K562 (cell line): ENCODE data around the gene NQO2. TPM values are rescaled to one million over a fixed set of nuclear protein-coding genes. Genes with fewer than 3 reads are reported as not detected.

Experiments used
- ATAC-seq: fragments of 200-7000 bp; cut with Tn5 transposase; 3 replicates; pipeline ENCODE4 v1.9.1; 2020; ENCODE audit warnings: moderate library complexity
- BruUV-seq: library from RNA; stranded (reverse); fragments of 400-500 nt; replicated peaks from 2 replicates; lab custom pipeline; 2021; lab: Mats Ljungman, UMichigan
- CTCF ChIA-PET: fragments of 300-600 bp; formaldehyde crosslinking; extraction: SDS; loops from one replicate; lab custom pipeline; 2021; ENCODE audit warnings: low intra/inter-chr PET ratio; lab: Yijun Ruan, JAX
- POLR2A ChIA-PET: fragments of 300-600, 350-650 bp; sonication (Branson Sonifier 250); formaldehyde crosslinking; extraction: SDS; loops from one replicate; lab custom pipeline; 2021; ENCODE audit warnings: antibody characterized with exemption, inconsistent platforms; lab: Yijun Ruan, JAX
- DNase-seq, 4 experiments: peaks; one replicate each; pipeline versions ENCODE4 v3.0.0 to v3.0.0-alpha.2; 2011 to 2018; ENCODE audit warnings: low spot score in 3 of 4, mixed read lengths in 3 of 4; ENCODE audit errors: extremely low read depth in 1 of 4
- FAIRE-seq: peaks from 2 replicates; lab custom pipeline; 2011; peaks lifted over from hg19 to GRCh38; lab: Jason Lieb, UNC
- H2AFZ ChIP-seq: 2 replicates; pipeline ENCODE4 v1.6.0; 2011; ENCODE audit warnings: low read depth, low read length, control low read depth, inconsistent platforms
- H3K27ac ChIP-seq: fragments of 200-600 bp; 3 replicates; pipeline ENCODE4 v1.8.0; 2011; ENCODE audit warnings: low read depth, mild to moderate bottlenecking, control low read depth, inconsistent platforms, low read length, moderate library complexity, mixed read lengths; ENCODE audit errors: extremely low read depth
- H3K27me3 ChIP-seq, 2 experiments: fragments of 300-600 bp in 1 of 2; 2 replicates in 1 of 2; 3 replicates in 1 of 2; pipeline versions ENCODE4 v1.6.0 to v1.8.0; 2011; ENCODE audit warnings: inconsistent platforms in 2 of 2, low read length in 2 of 2, mild to moderate bottlenecking in 1 of 2, mixed read lengths in 1 of 2, moderate library complexity in 1 of 2; ENCODE audit not compliant: control insufficient read depth in 2 of 2, insufficient read depth in 2 of 2
- H3K36me3 ChIP-seq: fragments of 300-600 bp; 3 replicates; pipeline ENCODE4 v1.8.0; 2011; ENCODE audit warnings: mild to moderate bottlenecking, low read length, inconsistent platforms; ENCODE audit not compliant: control insufficient read depth, insufficient read depth
- H3K4me1 ChIP-seq, 2 experiments: fragments of 200-600 bp in 1 of 2; replicated peaks in 1 of 2; 2 replicates in 1 of 2; 3 replicates in 1 of 2; pipeline versions ENCODE4 v1.5.1 to v1.8.0; 2011; ENCODE audit warnings: inconsistent platforms in 2 of 2, low read length in 2 of 2, mild to moderate bottlenecking in 1 of 2, mixed read lengths in 1 of 2, moderate library complexity in 1 of 2; ENCODE audit not compliant: control insufficient read depth in 2 of 2, insufficient read depth in 2 of 2
- H3K4me2 ChIP-seq: 2 replicates; pipeline ENCODE4 v1.6.1; 2011; ENCODE audit warnings: low read length, control low read depth, inconsistent platforms, mixed read lengths; ENCODE audit not compliant: insufficient read depth
- H3K4me3 ChIP-seq: fragments of 200-600 bp; sonication (generic), shearing (Covaris generic); 2 replicates; pipeline ENCODE4 v1.5.1; 2016; ENCODE audit warnings: control low read depth, inconsistent platforms
- H3K79me2 ChIP-seq: fragments of 200-600 bp; 3 replicates; pipeline ENCODE4 v1.8.0; 2011; ENCODE audit warnings: low read length, inconsistent platforms; ENCODE audit not compliant: control insufficient read depth, insufficient read depth
- H3K9ac ChIP-seq, 2 experiments: 2 replicates each; pipeline versions ENCODE4 v1.6.0 to v1.6.1; 2011; ENCODE audit warnings: low read depth in 2 of 2, low read length in 2 of 2, control low read depth in 1 of 2, inconsistent platforms in 1 of 2, mild to moderate bottlenecking in 1 of 2, mixed read lengths in 1 of 2; ENCODE audit not compliant: insufficient read depth in 1 of 2
- H3K9me1 ChIP-seq: one replicate; pipeline ENCODE4 v1.6.0; 2011; ENCODE audit warnings: inconsistent platforms, mild to moderate bottlenecking, low read length, moderate library complexity; ENCODE audit not compliant: control insufficient read depth, insufficient read depth
- H3K9me3 ChIP-seq: replicated peaks from 2 replicates; pipeline ENCODE4 v1.5.1; 2011; ENCODE audit warnings: low read depth, low read length, inconsistent platforms; ENCODE audit not compliant: control insufficient read depth, insufficient read depth
- H4K20me1 ChIP-seq: replicated peaks from 2 replicates; pipeline ENCODE4 v1.6.1; 2011; ENCODE audit warnings: low read length, inconsistent platforms, mixed read lengths; ENCODE audit not compliant: control insufficient read depth, insufficient read depth
- DACH1 ChIP-seq: fragments of 450-650 bp; IDR thresholded peaks from 2 replicates; pipeline ENCODE4 v1.6.1; 2018; ENCODE audit not compliant: partially characterized antibody
- FOXK2 ChIP-seq, 2 experiments: fragments of 450-650 bp; IDR thresholded peaks in 1 of 2; conservative IDR thresholded peaks in 1 of 2; 2 replicates each; pipeline ENCODE4 v1.6.1; 2016; ENCODE audit warnings: low read depth in 2 of 2, mild to moderate bottlenecking in 1 of 2
- HNRNPUL1 ChIP-seq: fragments of 200-400 bp; formaldehyde crosslinking; IDR thresholded peaks from 2 replicates; pipeline ENCODE4 v1.6.1; 2017; ENCODE audit warnings: low read length
- POLR3A ChIP-seq: IDR thresholded peaks from 2 replicates; pipeline ENCODE4 v1.6.1; 2011; ENCODE audit warnings: borderline replicate concordance, mild to moderate bottlenecking, moderate library complexity; ENCODE audit not compliant: insufficient read length, insufficient read depth; ENCODE audit errors: extremely low read depth
- RCOR1 ChIP-seq, 2 experiments: IDR thresholded peaks; 2 replicates each; pipeline ENCODE4 v1.6.1; 2012; ENCODE audit warnings: low read depth in 2 of 2, low read length in 2 of 2, borderline replicate concordance in 1 of 2, improper control_type of control experiment in 1 of 2
- ZNF146 ChIP-seq: IDR thresholded peaks from one replicate; pipeline ENCODE4 v1.6.1; 2018; ENCODE audit warnings: missing compliant biosample characterization; ENCODE audit not compliant: unreplicated experiment
- ZZZ3 ChIP-seq: fragments of 450-650 bp; IDR thresholded peaks from 2 replicates; pipeline ENCODE4 v1.6.1; 2016; ENCODE audit warnings: antibody characterized with exemption, mild to moderate bottlenecking, moderate library complexity
- WGBS: fragments of 100-300 bp; shearing (Covaris generic); methylation state at CpG from one replicate; pipeline ENCODE4 v1.1.6; 2016; ENCODE audit warnings: low coverage, mixed read lengths; ENCODE audit not compliant: insufficient coverage; ENCODE audit errors: missing lambda C conversion rate; 5-methylcytosine and 5-hydroxymethylcytosine counted together
- in situ Hi-C: fragments of 300-500 bp; cut with MboI; formaldehyde crosslinking; loops from 4 replicates; pipeline ENCODE4 v1.15.0; 2018; ENCODE audit warnings: inconsistent platforms, mixed read lengths
- intact Hi-C: fragments of 100-400 bp; cut with micrococcal nuclease; formaldehyde crosslinking; loops from 2 replicates; pipeline ENCODE4 v1.14.2; 2022
- polyA plus RNA-seq, 8 experiments: library from polyadenylated mRNA; depleted of rRNA in 4 of 8; stranded (reverse) in 5 of 8; unstranded in 3 of 8; fragments of >200 nt; fragmentation: Nextera tagmentation in 2 of 8; fragmentation: Illumina TruSeq in 1 of 8; extraction: Ambion mirVana in 2 of 8; extraction: Trizol in 1 of 8; gene quantifications; 2 replicates each; pipeline versions ENCODE4 v1.2.1 to v1.2.3, GENCODE V29; 2011 to 2014; ENCODE audit warnings: inconsistent platforms in 1 of 8, missing spikeins in 1 of 8
- total RNA-seq, 7 experiments: library from RNA; depleted of rRNA in 6 of 7; stranded (reverse); fragments of >200 nt in 6 of 7; fragmentation: Illumina TruSeq in 2 of 7; extraction: Trizol in 2 of 7; gene quantifications; 2 replicates each; pipeline versions ENCODE4 v1.2.1 to v1.2.3, GENCODE V29; 2011 to 2021; ENCODE audit warnings: low replicate concordance in 1 of 7
- TF ChIP-seq, protein P1 (sequence below), 2 experiments: IDR thresholded peaks; 2 replicates each; pipeline ENCODE4 v1.6.1; 2011; ENCODE audit warnings: borderline replicate concordance in 1 of 2, control low read depth in 1 of 2, low read depth in 1 of 2, low read length in 1 of 2, mild to moderate bottlenecking in 1 of 2, mixed read lengths in 1 of 2, moderate library complexity in 1 of 2; ENCODE audit not compliant: insufficient read depth in 1 of 2, insufficient read length in 1 of 2, poor library complexity in 1 of 2, severe bottlenecking in 1 of 2; ENCODE audit errors: extremely low read depth in 1 of 2
- TF ChIP-seq, protein P2 (sequence below), 2 experiments: fragments of 450-650 bp; IDR thresholded peaks; 2 replicates each; pipeline ENCODE4 v1.6.1; 2016; ENCODE audit warnings: mild to moderate bottlenecking in 2 of 2, borderline replicate concordance in 1 of 2, low read depth in 1 of 2, moderate library complexity in 1 of 2

NQO2 gene
- total and polyA plus RNA-seq, 9 of the 15 experiments (the other 6 are each of a cell fraction or from before 2014, with no cell fraction given): 54.6 to 214 (median 116) TPM

DNA sequence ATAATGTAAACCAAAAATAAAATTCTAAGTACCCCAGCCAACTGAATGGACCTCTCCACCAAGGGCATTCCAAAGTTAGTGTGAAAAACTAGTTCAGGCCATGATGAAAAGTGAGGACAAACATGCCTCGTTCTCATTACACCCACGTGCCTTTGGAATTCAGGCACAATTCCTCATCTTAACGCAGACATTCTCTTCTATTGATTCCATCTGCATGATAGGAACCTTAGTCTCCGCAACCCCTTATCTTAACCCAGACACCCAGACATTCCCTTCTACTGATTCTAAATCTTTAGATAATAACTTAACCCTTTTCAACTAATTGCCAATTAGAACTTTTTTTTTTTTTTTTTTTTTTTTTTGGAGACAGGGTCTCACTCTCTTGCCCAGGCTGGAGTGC lies 20.8 kb upstream of the NQO2 start (continued):
- TF ChIP-seq, protein P1, sequence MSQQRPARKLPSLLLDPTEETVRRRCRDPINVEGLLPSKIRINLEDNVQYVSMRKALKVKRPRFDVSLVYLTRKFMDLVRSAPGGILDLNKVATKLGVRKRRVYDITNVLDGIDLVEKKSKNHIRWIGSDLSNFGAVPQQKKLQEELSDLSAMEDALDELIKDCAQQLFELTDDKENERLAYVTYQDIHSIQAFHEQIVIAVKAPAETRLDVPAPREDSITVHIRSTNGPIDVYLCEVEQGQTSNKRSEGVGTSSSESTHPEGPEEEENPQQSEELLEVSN (IDR thresholded peaks at IDR 0.05; ENCODE audit: borderline replicate concordance in 1 of 2, extremely low read depth in 1 of 2, insufficient read depth in 1 of 2, insufficient read length in 1 of 2, low read depth in 1 of 2, low read length in 1 of 2, poor library complexity in 1 of 2, severe bottlenecking in 1 of 2): peak; percentile 43 to 63
- TF ChIP-seq POLR3A: no peak
- peak in 1 of 2 experiments; percentile 39; a peak in 1 of 4 replicates for TF ChIP-seq RCOR1 (IDR thresholded peaks at IDR 0.05; ENCODE audit: borderline replicate concordance in 1 of 2, low read depth in 2 of 2, low read length in 2 of 2)
- TF ChIP-seq, all 486 proteins: peak for 21

DNA sequence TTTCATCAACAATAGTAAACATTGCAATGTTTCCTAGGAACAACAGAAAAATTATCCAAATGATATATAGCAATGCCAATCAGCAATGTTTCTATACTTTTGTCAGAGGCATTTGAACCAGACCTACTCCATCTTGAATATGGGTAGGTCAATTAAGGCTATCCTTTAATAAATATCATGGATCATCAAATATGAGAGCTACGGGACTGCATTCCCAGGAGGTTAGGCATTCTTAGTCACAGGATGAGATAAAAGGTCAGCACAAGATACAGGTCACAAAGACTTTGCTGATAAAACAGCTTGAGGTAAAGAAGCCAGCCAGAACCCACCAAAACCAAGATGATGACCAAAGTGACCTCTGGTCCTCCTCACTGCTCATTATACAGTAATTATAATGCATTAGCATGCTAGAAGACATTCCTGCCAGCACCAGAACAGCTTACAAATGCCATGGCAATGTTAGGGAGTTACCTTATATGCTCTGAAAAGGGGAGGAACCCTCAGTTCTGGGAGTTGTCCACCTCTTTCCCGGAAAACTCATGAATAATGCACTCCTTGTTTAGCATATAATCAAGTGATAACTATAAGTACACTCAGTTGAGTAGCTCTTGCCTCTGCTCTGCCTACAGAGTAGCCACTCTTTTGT lies 19.8 kb upstream of the NQO2 start:
- peak overlapping the region; percentile 3; the same call in 1 of the 2 replicates for H2AFZ ChIP-seq
- no TSS peak for BruUV-seq
- ATAC-seq (peak; percentile 74), FAIRE-seq (peak; percentile 59), DNase-seq (peak in 2 of 4 experiments; percentile 59 to 90)
- no peaks in the 10 kb centered on the region for H3K9me1 ChIP-seq
- 5% methylated on average over 2 of the region's 2 CpGs for WGBS
- CTCF ChIA-PET: no interaction called here
- H3K27ac ChIP-seq: no peak overlapping the region
- peak overlapping the region; percentile 24; the same call in 1 of the 2 replicates for H3K4me2 ChIP-seq
- POLR2A ChIA-PET: interaction anchor here (0.6 to 2.6 kb wide), 15 partner anchors 8 to 427 kb away, joined by 3 to 31 read pairs (median 4); partner anchors contain the start of genes NQO2, SERPINB6 and SERPINB9
- no peaks in the 10 kb centered on the region for H3K27me3 ChIP-seq
- in situ Hi-C loops (no loop called here), intact Hi-C loops (no loop called here)
- H3K9me3 ChIP-seq: no peaks in the 10 kb centered on the region
- H3K36me3 ChIP-seq: no peaks in the 10 kb centered on the region
- H3K79me2 ChIP-seq: no peaks in the 10 kb centered on the region
- no peak overlapping the region for H3K4me3 ChIP-seq
- H3K9ac ChIP-seq: no peak overlapping the region
- peaks cover 27 to 80% of the 10 kb centered on the region in 2 experiments for H3K4me1 ChIP-seq
- no peaks in the 10 kb centered on the region for H4K20me1 ChIP-seq
- TF ChIP-seq FOXK2 (conservative IDR thresholded peaks at IDR 0.05 in 1 of 2, IDR thresholded peaks at IDR 0.05 in 1 of 2; ENCODE audit: low read depth in 2 of 2) (peak in 1 of 2 experiments; percentile 64; a peak in 2 of 4 replicates), ZNF146 (CRISPR knock-in tag) (no peak), ZZZ3 (no peak), DACH1 (no peak), HNRNPUL1 (no peak)
- TF ChIP-seq, protein P2, sequence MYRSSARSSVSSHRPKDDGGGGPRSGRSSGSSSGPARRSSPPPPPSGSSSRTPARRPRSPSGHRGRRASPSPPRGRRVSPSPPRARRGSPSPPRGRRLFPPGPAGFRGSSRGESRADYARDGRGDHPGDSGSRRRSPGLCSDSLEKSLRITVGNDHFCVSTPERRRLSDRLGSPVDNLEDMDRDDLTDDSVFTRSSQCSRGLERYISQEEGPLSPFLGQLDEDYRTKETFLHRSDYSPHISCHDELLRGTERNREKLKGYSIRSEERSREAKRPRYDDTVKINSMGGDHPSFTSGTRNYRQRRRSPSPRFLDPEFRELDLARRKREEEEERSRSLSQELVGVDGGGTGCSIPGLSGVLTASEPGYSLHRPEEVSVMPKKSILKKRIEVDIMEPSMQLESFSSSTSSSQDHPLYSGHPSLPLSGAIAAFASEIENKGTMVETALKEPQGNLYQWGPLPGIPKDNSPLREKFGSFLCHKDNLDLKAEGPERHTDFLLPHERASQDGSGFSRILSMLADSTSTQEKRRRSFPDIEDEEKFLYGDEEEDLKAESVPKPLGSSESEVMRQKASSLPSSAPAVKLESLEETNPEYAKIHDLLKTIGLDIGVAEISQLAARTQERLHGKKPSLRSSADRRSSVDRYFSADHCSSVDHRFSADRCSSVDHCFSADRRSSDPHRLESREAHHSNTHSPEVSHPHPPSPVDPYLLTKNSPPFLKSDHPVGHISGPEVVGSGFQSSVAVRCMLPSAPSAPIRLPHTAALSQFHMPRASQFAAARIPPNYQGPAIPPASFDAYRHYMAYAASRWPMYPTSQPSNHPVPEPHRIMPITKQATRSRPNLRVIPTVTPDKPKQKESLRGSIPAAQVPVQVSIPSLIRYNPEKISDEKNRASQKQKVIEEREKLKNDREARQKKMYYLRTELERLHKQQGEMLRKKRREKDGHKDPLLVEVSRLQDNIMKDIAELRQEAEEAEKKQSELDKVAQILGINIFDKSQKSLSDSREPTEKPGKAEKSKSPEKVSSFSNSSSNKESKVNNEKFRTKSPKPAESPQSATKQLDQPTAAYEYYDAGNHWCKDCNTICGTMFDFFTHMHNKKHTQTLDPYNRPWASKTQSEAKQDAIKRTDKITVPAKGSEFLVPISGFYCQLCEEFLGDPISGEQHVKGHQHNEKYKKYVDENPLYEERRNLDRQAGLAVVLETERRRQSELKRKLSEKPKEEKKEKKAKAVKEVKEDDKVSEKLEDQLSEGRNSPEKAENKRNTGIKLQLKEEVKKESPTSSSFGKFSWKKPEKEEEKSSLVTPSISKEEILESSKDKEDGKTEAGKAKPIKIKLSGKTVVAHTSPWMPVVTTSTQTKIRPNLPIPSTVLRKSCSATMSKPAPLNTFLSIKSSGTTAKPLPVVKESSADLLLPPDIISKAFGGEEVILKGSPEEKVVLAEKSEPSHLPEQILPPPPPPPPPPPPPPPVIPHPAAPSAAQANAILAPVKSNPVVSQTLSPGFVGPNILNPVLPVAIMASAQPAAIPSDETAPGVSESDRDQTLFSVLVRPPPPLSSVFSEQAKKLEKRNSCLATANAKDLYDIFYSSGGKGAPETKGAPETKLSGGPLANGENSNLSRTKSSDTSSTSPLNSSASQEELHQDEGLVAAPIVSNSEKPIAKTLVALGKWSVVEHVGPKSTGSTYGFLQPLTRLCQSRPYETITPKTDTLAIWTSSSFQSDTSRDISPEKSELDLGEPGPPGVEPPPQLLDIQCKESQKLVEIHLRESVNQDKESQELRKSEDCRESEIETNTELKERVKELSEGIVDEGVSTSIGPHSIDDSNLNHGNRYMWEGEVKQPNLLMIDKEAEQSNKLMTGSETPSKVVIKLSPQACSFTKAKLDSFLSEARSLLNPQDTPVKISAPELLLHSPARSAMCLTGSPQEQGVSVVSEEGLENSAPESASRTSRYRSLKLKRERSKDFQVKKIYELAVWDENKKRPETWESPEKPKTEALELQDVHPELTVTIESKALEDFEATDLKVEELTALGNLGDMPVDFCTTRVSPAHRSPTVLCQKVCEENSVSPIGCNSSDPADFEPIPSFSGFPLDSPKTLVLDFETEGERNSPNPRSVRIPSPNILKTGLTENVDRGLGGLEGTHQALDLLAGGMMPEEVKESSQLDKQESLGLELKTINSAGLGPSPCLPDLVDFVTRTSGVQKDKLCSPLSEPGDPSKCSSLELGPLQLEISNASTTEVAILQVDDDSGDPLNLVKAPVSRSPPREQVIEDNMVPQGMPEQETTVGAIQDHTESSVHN (IDR thresholded peaks at IDR 0.05; ENCODE audit: borderline replicate concordance in 1 of 2, low read depth in 1 of 2): no peak
